ENCODE data around the gene PTPRG.

GRCh38 chr3:61729038-61729634, 167.8 kb downstream of the PTPRG start:
- no peak for TF ChIP-seq CTCF (conservative IDR thresholded peaks at IDR 0.05; ENCODE audit: low read depth, low read length)
- no peak for TF ChIP-seq EZH2 (IDR thresholded peaks at IDR 0.05; ENCODE audit: borderline replicate concordance, low read depth, low read length, poor library complexity, severe bottlenecking)
